Ovary (tissue), 3 donors: ENCODE results near the gene DAGLB.

Source experiments
- CTCF ChIP-seq, 3 donors: fragments of 450-650 bp in 2 of 3; fragments of 200-600 bp in 1 of 3; IDR thresholded peaks; one replicate each; pipeline versions ENCODE4 v1.5.1 to v1.8.0; 2016 to 2022; ENCODE audit warnings: antibody characterized with exemption in 3 of 3, mild to moderate bottlenecking in 1 of 3
- EP300 ChIP-seq: sonication (generic); formaldehyde crosslinking; IDR thresholded peaks from one replicate; pipeline ENCODE4 v1.6.1; 2017; ENCODE audit warnings: antibody characterized with exemption
- POLR2A ChIP-seq: fragments of 450-650 bp; IDR thresholded peaks from one replicate; pipeline ENCODE4 v1.6.1; 2017; ENCODE audit warnings: antibody characterized with exemption, mild to moderate bottlenecking, moderate library complexity
- donor health status: DM: no; HTN: no; CAD: no.

GRCh38 chr7:6433784-6434615, 13.8 kb downstream of the DAGLB start:
- no peak for TF ChIP-seq POLR2A
- no peak for TF ChIP-seq CTCF (IDR thresholded peaks at IDR 0.05)
- no peak for TF ChIP-seq EP300
